MG63 (cell line): Measurements from ENCODE around the gene FOXP1. TPM values are rescaled to one million over a fixed set of nuclear protein-coding genes. Genes with fewer than 3 reads are reported as not detected.
"Not testable (repeated sequence)": the region's sequence is repeated elsewhere in the genome, so short reads cannot be mapped to it uniquely, and the experiment has no call there.

Experiments used
- DNase-seq: peaks from one replicate; pipeline ENCODE4 v3.0.0-alpha.2; 2020
- H3K27me3 ChIP-seq: fragments of 250-450 bp; sonication (Bioruptor Pico); 2 replicates; pipeline ENCODE4 v1.5.1; 2020; ENCODE audit warnings: mild to moderate bottlenecking, moderate library complexity
- H3K36me3 ChIP-seq: fragments of 250-450 bp; sonication (Bioruptor Pico); 2 replicates; pipeline ENCODE4 v1.5.1; 2020; ENCODE audit warnings: mild to moderate bottlenecking, moderate library complexity
- H3K4me3 ChIP-seq: fragments of 250-450 bp; sonication (Bioruptor Pico); 2 replicates; pipeline ENCODE4 v1.5.1; 2020; ENCODE audit warnings: mild to moderate bottlenecking, moderate library complexity
- H3K9me3 ChIP-seq: fragments of 250-450 bp; sonication (Bioruptor Pico); 2 replicates; pipeline ENCODE4 v1.5.1; 2020; ENCODE audit warnings: mild to moderate bottlenecking, moderate library complexity
- total RNA-seq: library from RNA; depleted of rRNA; stranded (reverse); fragments of >200 nt; shearing (Covaris generic); gene quantifications from 2 replicates; pipeline ENCODE4 v1.2.3, GENCODE V29; 2014; ENCODE audit warnings: low replicate concordance

FOXP1 gene
- total RNA-seq, 1 experiment from 2014 or later = 15.0 TPM

DNA sequence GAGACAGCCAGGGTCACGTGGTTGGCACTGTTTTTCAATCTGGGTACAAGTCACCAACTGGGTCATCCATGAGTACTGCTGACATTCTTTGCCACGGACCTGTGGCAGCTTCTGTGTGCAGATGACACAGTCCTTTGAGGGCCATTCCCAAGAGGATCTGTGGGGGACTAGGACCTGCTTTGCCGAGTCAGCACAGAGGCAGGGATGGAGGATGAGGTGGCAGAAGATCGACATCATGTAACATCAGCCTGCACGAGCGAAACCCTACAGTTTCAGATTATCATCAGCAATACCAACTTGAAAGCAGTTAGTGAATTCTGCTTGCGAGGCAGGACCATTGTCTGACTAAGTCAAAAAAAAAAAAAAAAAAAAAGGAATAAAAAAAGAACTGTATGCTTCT lies 227.7 kb downstream of the FOXP1 start:
- Histone ChIP-seq H3K27me3 (no peaks in the 10 kb centered on the region), H3K36me3 (no peaks in the 10 kb centered on the region), H3K9me3 (no peaks in the 10 kb centered on the region), H3K4me3 (no peak overlapping the region)
- DNase-seq = no peak

DNA sequence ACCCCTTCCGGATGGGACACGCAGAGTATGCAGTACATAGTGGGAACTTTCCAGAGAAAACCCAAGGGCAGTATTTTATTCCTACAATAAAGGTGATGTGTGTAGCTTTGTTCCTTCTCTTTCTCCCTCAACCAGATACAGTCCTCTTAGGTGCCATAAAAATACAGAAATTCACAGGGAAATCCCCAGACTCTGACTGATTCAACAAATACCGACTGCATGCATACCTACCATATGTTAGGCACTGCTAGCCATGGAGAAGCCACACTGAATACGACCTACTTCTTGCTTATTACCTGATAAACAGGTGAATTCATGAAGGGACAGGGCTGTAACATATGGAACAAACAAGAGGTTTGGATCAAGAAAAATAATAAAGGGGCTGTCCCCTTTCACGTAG lies 228.5 kb downstream of the FOXP1 start:
- H3K36me3 ChIP-seq = no peaks in the 10 kb centered on the region
- no peak for DNase-seq
- no peak overlapping the region for H3K4me3 ChIP-seq
- H3K9me3 ChIP-seq = no peaks in the 10 kb centered on the region
- H3K27me3 ChIP-seq = no peaks in the 10 kb centered on the region

DNA sequence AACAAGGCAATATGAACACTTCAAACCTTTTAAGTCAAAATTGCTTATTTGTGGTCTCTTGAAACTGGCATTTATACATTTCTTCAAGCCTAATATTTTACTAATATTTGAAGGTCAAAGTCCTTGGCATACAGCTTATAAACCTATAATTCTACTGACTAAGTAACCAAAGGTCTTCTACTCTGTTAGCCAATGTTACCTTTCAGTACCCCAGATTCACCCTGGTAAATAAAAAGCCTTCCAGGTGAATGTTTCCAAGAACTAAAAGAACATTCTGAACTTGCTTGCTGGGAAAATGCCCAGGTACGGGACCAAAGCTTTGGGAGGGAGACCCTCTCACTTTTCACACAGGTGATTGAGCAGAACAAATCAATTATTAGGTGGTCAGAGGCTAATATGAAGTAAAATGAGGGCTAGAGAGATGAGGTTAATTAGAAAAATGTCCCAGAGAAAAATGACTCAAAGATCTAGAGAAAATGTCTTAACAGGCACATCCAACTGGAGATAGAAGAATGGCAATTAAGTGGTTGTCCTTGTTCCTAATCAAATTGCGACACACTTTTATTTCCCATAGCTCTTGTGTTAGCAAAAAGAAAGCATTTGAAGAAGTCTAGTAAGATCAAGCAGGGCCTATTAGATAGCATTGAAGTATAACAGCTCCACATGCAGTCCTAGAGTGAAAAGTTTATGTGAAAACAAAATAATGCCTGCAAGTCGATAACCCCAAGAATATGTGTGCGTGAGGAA lies 232.0 kb downstream of the FOXP1 start:
- DNase-seq = no peak
- Histone ChIP-seq H3K27me3 (no peaks in the 10 kb centered on the region), H3K9me3 (no peaks in the 10 kb centered on the region), H3K36me3 (no peaks in the 10 kb centered on the region), H3K4me3 (no peak overlapping the region)

DNA sequence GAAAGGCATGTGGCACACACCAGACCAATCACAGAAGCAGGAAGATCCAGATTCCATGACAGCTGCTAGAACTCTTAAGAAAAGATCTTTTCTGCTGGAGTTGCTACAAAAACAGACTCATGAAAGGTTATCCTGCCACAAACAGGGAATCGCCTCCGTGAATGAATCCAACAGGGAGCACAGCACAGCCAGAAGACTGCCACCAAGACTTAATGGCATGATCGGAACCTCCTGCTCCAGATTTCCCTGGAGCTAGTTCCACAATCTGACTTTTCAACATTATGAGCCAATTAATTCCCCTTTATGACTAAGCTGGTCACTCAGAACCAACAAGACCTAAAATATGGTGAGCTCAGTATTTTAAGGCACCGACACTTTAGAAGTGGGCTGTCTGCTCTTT lies 232.5 kb downstream of the FOXP1 start:
- no peaks in the 10 kb centered on the region for H3K36me3 ChIP-seq
- H3K9me3 ChIP-seq = no peaks in the 10 kb centered on the region
- no peak for DNase-seq
- no peak overlapping the region for H3K4me3 ChIP-seq
- H3K27me3 ChIP-seq = no peaks in the 10 kb centered on the region

DNA sequence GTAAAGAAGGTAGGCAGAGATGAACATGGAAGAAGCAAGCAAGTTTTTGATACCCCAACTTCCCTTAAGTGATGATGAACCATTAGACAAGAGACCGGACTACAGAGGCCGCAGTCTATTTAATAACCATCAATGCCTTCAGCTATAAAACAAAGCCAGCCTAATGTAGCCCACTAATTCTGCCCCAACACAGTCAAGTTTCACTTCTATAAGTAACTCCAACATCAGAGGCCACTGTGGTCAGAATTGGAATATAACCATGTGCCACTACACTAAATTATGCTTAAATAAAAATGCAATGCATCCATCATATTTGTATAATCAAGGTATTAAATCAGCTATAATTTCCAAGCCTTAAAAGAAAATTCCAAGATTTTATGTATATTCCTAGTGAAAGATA lies 234.7 kb downstream of the FOXP1 start:
- no peak for DNase-seq
- Histone ChIP-seq H3K9me3 (no peaks in the 10 kb centered on the region), H3K36me3 (no peaks in the 10 kb centered on the region), H3K4me3 (no peak overlapping the region), H3K27me3 (no peaks in the 10 kb centered on the region)

DNA sequence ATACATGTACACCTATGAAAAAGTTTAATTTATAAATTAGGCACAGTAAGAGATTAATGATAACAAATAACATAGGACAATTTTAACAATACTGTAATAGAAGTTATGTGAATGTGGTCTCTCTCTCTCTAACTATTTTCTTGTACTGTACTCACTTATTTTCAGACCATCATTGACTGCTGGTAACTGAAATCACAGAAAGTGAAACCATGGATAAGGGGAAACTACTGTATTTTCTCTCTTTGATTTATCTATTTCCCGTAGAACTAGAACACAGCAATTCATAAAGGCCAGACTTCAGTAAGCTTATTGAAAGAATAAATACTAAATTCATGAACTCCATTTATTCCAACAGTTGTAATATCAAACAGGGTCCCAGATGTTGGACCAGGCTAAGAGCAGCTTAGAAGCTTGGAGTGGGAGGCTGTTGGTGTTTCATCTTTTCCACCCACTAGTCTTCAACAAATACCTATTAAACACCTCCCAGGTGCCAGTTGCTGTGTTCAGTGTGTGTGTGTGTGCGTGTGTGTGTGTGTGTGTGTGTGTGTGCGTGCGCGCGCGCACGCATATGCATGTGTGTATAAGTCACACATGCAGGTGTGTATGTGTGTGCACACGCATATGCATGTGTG lies 235.4 kb downstream of the FOXP1 start:
- no peak for DNase-seq

DNA sequence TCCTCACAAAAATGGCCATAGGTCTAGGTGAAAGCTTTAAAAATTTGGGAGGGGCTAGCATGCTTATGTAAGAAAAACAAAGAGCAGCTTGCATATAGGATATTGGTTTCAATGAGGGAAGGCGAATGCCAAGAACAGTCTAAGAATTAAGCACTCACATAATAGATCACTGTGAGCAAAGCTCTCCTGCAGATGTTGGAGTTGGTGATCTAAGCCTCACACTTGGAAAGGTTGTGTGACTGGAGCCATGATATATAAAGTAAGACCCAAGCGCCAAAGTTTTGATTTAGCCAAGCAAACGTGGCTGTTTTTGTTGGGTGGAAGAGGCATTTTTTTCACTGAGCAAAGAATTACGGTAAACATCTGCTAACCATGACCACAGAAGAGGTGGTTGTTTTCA lies 237.5 kb downstream of the FOXP1 start:
- Histone ChIP-seq H3K27me3 (no peaks in the 10 kb centered on the region), H3K4me3 (no peak overlapping the region), H3K36me3 (no peaks in the 10 kb centered on the region), H3K9me3 (no peaks in the 10 kb centered on the region)
- no peak for DNase-seq

More for the DNA sequence above, 235.4 kb downstream of the FOXP1 start:
- Histone ChIP-seq H3K36me3 (no peaks in the 10 kb centered on the region), H3K9me3 (no peaks in the 10 kb centered on the region), H3K4me3 (no peak overlapping the region), H3K27me3 (no peaks in the 10 kb centered on the region)

DNA sequence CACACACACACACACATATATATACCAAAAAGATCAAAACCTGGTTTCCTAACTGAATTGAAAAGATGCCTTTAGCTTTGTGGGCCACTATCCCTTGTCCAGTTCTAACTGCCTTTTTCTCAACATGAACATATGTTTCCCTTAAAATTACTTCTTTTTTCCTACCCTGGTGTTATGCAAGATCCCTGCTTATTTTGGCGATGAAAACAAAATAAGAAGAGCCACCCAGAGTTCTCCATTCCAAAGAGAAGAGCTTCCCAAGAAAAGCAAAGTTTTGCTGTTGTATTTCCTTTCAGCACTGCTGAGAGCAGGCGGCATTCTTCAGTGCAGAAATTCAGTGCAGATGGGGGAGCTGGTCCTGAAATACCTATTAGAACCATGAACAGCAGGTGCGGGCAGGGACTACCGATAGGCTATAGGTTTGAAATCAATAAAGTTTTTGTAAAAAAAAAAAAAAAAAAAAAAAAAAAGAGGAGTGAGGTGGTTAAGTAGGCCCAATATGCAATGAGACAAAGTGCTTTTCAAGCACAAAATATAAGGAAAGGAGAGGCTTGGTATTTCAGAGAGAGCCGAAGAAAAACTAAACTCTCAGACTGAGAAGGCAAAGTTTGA lies 238.0 kb downstream of the FOXP1 start:
- no peaks in the 10 kb centered on the region for H3K9me3 ChIP-seq
- no peak for DNase-seq

DNA sequence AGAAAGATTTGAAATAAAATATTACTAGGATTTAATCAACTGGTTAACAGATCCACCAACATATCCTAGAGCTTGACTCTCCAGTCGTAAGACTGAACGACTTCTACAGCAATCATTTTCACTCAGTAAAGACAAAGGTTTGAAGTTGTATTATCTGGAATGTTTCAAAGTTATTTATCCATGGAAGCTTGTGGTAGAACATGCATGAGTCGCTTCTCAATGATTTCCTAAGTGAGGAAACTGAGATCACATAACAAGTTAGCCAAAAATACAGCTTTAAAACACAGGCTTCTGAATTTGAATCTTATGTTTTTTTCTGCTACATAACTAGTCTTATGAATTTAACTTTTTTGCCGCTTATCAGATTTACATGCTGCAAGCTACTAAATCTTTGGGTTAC lies 241.8 kb downstream of the FOXP1 start:
- Histone ChIP-seq H3K27me3 (no peaks in the 10 kb centered on the region), H3K9me3 (no peaks in the 10 kb centered on the region), H3K36me3 (no peaks in the 10 kb centered on the region), H3K4me3 (no peak overlapping the region)
- no peak for DNase-seq

More for the DNA sequence above, 238.0 kb downstream of the FOXP1 start:
- H3K36me3 ChIP-seq = no peaks in the 10 kb centered on the region
- H3K4me3 ChIP-seq = no peak overlapping the region
- no peaks in the 10 kb centered on the region for H3K27me3 ChIP-seq

DNA sequence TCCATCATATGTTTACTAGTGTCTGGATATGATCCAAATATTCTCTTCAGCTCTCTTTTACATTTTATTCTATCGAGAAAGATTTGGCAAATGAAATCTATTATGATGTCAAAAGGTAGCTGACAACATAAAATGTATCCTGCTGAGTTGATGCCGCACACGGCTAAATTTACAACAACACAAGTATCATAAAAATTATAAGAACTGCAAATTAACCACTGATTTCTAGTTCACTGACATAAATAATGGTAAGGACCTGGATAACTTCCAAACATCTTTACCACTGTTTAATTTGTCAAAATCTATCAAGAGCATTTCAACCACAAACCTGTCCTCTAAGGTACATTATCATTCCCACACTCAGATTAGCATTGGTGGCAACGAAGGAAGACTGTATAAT lies 244.5 kb downstream of the FOXP1 start:
- no peaks in the 10 kb centered on the region for H3K36me3 ChIP-seq
- no peaks in the 10 kb centered on the region for H3K9me3 ChIP-seq
- no peak for DNase-seq
- no peak overlapping the region for H3K4me3 ChIP-seq
- no peaks in the 10 kb centered on the region for H3K27me3 ChIP-seq

DNA sequence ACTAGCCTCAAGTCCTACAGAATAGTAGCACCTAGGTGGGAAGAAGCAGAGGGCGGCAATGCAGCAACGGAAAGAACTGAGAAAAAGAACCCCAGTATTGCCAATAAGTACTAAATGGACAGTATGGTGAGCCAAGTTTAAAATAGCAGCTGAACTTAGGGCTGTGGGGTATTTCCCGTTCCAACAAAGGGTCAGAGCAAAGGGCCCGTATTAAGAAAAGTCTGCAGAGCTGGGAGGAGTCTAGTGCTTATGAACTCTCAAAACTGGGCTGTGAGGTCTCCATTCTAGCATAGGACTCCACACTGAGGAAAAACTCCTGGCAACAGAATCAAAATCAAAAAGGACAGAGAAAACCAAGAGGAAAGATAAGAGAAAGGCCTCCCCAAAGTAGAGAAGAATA lies 250.7 kb downstream of the FOXP1 start:
- H3K9me3 ChIP-seq = no peaks in the 10 kb centered on the region
- no peak overlapping the region for H3K4me3 ChIP-seq
- DNase-seq = no peak
- H3K36me3 ChIP-seq = no peaks in the 10 kb centered on the region
- H3K27me3 ChIP-seq = no peaks in the 10 kb centered on the region

DNA sequence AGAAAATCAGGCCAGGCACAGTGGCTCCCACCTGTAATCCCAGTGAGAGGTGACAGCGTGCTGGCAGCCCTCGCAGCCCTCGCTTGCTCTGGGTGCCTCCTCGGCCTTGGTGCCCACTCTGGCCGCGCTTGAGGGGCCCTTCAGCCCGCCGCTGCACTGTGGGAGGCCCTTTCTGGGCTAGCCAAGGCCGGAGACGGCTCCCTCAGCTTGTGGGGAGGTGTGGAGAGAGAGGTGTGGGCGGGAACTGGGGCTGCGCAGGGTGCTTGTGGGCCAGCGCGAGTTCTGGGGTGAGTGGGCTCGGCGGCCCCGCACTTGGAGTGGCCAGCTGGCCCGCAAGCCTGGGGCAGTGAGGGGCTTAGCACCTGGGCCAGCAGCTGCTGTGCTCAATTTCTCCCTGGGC lies 252.6 kb downstream of the FOXP1 start:
- Histone ChIP-seq H3K36me3 (no peaks in the 10 kb centered on the region), H3K9me3 (no peaks in the 10 kb centered on the region), H3K27me3 (no peaks in the 10 kb centered on the region), H3K4me3 (no peak overlapping the region)
- DNase-seq = no peak

DNA sequence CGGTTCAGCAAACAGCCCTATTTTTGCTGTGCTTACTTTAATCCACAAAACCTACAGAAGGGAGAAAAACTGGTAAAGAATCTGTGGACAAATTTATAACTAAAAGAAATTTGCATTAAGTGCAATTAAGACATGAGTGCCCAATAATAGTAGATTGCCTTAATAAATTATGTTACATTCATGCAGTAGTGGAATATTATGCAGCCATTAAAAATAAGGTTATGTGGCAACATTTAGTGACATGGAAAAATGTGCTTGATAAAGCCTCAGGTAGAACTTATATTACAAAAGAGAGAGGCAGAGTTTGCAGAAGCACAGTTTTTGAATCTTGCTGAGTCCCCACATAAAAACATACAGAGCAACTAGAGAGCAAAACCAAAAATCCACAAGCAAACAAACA lies 253.0 kb downstream of the FOXP1 start:
- Histone ChIP-seq H3K36me3 (no peaks in the 10 kb centered on the region), H3K4me3 (no peak overlapping the region), H3K9me3 (no peaks in the 10 kb centered on the region), H3K27me3 (no peaks in the 10 kb centered on the region)
- DNase-seq = no peak

DNA sequence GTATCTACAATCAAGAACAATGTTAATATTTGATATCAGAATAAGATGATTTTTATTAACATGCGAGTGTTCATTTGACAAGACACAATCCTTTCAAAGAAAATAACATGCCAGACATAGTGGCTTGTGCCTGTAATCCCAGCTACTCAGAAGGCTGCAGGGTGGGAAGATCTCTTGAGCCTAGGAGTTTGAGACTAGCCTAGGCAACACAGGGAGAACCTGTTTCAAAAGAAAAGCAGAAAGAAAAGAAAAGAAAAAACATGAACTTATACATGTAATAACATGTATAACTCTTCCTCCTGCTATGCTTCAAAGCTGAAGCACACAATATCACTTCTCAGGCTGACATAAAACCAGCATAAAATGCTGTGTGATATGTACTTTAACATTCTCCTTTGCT lies 253.7 kb downstream of the FOXP1 start:
- Histone ChIP-seq H3K4me3 (no peak overlapping the region), H3K36me3 (no peaks in the 10 kb centered on the region), H3K27me3 (no peaks in the 10 kb centered on the region), H3K9me3 (no peaks in the 10 kb centered on the region)
- DNase-seq = no peak

DNA sequence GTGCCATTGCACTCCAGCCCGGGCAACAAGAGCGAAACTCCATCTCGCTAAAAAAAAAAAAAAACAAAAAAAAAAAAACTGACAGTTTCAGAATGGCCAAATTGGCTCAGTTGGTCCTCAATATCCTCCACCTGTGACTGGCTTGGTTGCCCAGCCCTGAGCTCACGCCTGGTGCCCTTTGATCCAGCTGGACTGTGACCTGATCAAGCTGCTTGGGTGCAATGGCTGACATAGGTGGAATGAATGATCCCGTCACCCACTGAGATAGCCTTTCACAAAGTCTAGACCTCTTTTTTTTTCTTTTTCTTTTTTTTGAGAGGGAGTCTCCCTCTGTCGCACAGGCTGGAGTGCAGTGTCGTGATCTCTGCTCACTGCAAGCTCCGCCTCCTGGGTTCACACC lies 254.6 kb downstream of the FOXP1 start:
- Histone ChIP-seq H3K27me3 (no peaks in the 10 kb centered on the region), H3K36me3 (no peaks in the 10 kb centered on the region), H3K4me3 (no peak overlapping the region), H3K9me3 (no peaks in the 10 kb centered on the region)
- DNase-seq = no peak

DNA sequence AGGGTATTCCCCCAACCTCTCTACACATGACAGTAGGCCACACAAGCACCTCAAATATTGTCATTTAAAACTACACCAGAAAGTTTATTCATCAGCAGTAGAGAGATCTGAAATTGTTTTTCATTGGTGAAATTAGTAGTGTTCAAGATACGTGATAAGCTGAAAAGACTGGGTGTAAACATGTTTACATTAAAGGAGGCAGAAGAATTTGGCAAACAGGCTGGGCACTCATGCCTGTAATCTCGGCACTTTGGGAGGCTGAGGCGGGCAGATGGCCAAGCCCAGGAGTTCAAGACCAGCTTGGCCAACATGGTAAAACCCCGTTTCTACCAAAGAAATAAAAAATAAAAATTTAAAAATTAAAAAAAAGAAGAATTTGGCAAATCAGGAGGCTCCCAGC lies 255.6 kb downstream of the FOXP1 start:
- DNase-seq = no peak
- no peaks in the 10 kb centered on the region for H3K27me3 ChIP-seq
- no peak overlapping the region for H3K4me3 ChIP-seq
- H3K9me3 ChIP-seq = no peaks in the 10 kb centered on the region
- H3K36me3 ChIP-seq = no peaks in the 10 kb centered on the region

DNA sequence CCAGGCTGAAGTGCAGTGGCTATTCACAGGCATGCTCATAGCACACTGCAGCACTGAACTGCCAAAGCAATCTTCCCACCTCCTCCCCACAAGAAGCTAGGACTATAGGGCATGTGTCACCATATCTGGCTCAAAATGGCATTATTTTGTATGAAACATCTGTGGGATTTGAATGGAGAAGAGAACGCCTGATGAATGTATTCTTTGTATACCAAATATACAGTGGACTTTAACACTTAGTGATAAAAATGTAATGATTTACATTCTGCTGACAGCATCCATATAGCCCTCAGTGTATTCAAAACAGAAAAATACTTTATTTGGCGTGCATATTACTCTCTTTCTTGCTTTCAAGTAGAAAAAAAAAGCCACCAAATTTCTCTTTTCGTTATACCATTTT lies 257.8 kb downstream of the FOXP1 start:
- no peak overlapping the region for H3K4me3 ChIP-seq
- H3K9me3 ChIP-seq = no peaks in the 10 kb centered on the region
- no peak for DNase-seq
- H3K27me3 ChIP-seq = no peaks in the 10 kb centered on the region
- no peaks in the 10 kb centered on the region for H3K36me3 ChIP-seq

DNA sequence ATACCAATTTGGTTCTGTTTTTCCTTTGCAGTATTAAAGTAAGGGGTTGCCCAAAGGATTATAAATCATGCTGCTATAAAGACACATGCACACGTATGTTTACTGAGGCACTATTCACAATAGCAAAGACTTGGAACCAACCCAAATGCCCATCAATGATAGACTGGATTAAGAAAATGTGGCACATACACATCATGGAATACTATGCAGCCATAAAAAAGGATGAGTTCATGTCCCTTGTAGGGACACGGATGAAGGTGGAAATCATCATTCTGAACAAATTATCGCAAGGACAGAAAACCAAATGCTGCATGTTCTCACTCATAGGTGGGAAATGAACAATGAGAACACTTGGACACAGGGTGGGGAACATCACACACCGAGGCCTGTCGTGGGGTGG lies 259.3 kb downstream of the FOXP1 start:
- H3K4me3 ChIP-seq, H3K9me3 ChIP-seq, DNase-seq, H3K36me3 ChIP-seq, H3K27me3 ChIP-seq: not testable (repeated sequence)
